ENCODE results near the gene MAML1.
"Not testable (repeated sequence)": the region's sequence is repeated elsewhere in the genome, so short reads cannot be mapped to it uniquely, and the experiment has no call there.

MAML1 gene

GRCh38 chr5:179780362-179780761 is 47.7 kb downstream of the MAML1 start:
- no peak overlapping the region for H3K4me3 ChIP-seq (ENCODE audit: low read length in 2 of 2)
- H3K9me3 ChIP-seq (ENCODE audit: control insufficient read depth in 2 of 2, low read length in 2 of 2), result no peaks in the 10 kb centered on the region
- H3K27me3 ChIP-seq (ENCODE audit: control insufficient read depth in 1 of 2, insufficient read depth in 2 of 2, low read length in 2 of 2), result no peaks in the 10 kb centered on the region
- H3K4me1 ChIP-seq (ENCODE audit: control insufficient read depth, insufficient read depth, low read length), result peaks cover 3% of the 10 kb centered on the region
- peaks cover 24 to 26% of the 10 kb centered on the region in 2 donors for H3K36me3 ChIP-seq (ENCODE audit: control insufficient read depth in 2 of 2, insufficient read depth in 2 of 2, low read length in 2 of 2)
- H3K9ac ChIP-seq (ENCODE audit: low read length in 2 of 2), result no peak overlapping the region
- H3K27ac ChIP-seq (ENCODE audit: low read length), result no peak overlapping the region

GRCh38 chr5:179781846-179782245 is 49.2 kb downstream of the MAML1 start:
- Histone ChIP-seq H3K27me3 (ENCODE audit: control insufficient read depth in 1 of 2, insufficient read depth in 2 of 2, low read length in 2 of 2) (no peaks in the 10 kb centered on the region), H3K27ac (ENCODE audit: low read length) (no peak overlapping the region), H3K4me1 (ENCODE audit: control insufficient read depth, insufficient read depth, low read length) (peaks cover 3% of the 10 kb centered on the region), H3K4me3 (ENCODE audit: low read length in 2 of 2) (no peak overlapping the region), H3K36me3 (ENCODE audit: control insufficient read depth in 2 of 2, insufficient read depth in 2 of 2, low read length in 2 of 2) (peaks cover 13 to 19% of the 10 kb centered on the region in 2 donors), H3K9ac (ENCODE audit: low read length in 2 of 2) (no peak overlapping the region), H3K9me3 (ENCODE audit: control insufficient read depth in 2 of 2, low read length in 2 of 2) (no peaks in the 10 kb centered on the region)

GRCh38 chr5:179783128-179783527 is 50.5 kb downstream of the MAML1 start:
- Histone ChIP-seq H3K9ac (ENCODE audit: low read length in 2 of 2) (no peak overlapping the region), H3K36me3 (ENCODE audit: control insufficient read depth in 2 of 2, insufficient read depth in 2 of 2, low read length in 2 of 2) (peaks cover 5 to 12% of the 10 kb centered on the region in 2 donors), H3K9me3 (ENCODE audit: control insufficient read depth in 2 of 2, low read length in 2 of 2) (no peaks in the 10 kb centered on the region), H3K27ac (ENCODE audit: low read length) (no peak overlapping the region), H3K27me3 (ENCODE audit: control insufficient read depth in 1 of 2, insufficient read depth in 2 of 2, low read length in 2 of 2) (no peaks in the 10 kb centered on the region), H3K4me3 (ENCODE audit: low read length in 2 of 2) (no peak overlapping the region), H3K4me1 (ENCODE audit: control insufficient read depth, insufficient read depth, low read length) (peaks cover 3% of the 10 kb centered on the region)

GRCh38 chr5:179786861-179787260 is 54.2 kb downstream of the MAML1 start:
- Histone ChIP-seq H3K9ac (ENCODE audit: low read length in 2 of 2) (no peak overlapping the region), H3K4me3 (ENCODE audit: low read length in 2 of 2) (no peak overlapping the region), H3K9me3 (ENCODE audit: control insufficient read depth in 2 of 2, low read length in 2 of 2) (no peaks in the 10 kb centered on the region), H3K27me3 (ENCODE audit: control insufficient read depth in 1 of 2, insufficient read depth in 2 of 2, low read length in 2 of 2) (no peaks in the 10 kb centered on the region), H3K4me1 (ENCODE audit: control insufficient read depth, insufficient read depth, low read length) (peaks cover 3% of the 10 kb centered on the region), H3K36me3 (ENCODE audit: control insufficient read depth in 2 of 2, insufficient read depth in 2 of 2, low read length in 2 of 2) (no peaks in the 10 kb centered on the region), H3K27ac (ENCODE audit: low read length) (no peak overlapping the region)

GRCh38 chr5:179788193-179788854 is 55.7 kb downstream of the MAML1 start:
- no peak overlapping the region for H3K9ac ChIP-seq (ENCODE audit: low read length in 2 of 2)
- no peak overlapping the region for H3K27ac ChIP-seq (ENCODE audit: low read length)
- H3K9me3 ChIP-seq (ENCODE audit: control insufficient read depth in 2 of 2, low read length in 2 of 2), result no peaks in the 10 kb centered on the region
- H3K4me1 ChIP-seq (ENCODE audit: control insufficient read depth, insufficient read depth, low read length), result peaks cover 6% of the 10 kb centered on the region
- H3K4me3 ChIP-seq (ENCODE audit: low read length in 2 of 2), result no peak overlapping the region
- no peaks in the 10 kb centered on the region for H3K36me3 ChIP-seq (ENCODE audit: control insufficient read depth in 2 of 2, insufficient read depth in 2 of 2, low read length in 2 of 2)
- H3K27me3 ChIP-seq (ENCODE audit: control insufficient read depth in 1 of 2, insufficient read depth in 2 of 2, low read length in 2 of 2), result no peaks in the 10 kb centered on the region

GRCh38 chr5:179789278-179789677 is 56.7 kb downstream of the MAML1 start:
- not testable (repeated sequence) for H3K4me3 ChIP-seq (ENCODE audit: low read length in 2 of 2); H3K36me3 ChIP-seq (ENCODE audit: control insufficient read depth in 2 of 2, insufficient read depth in 2 of 2, low read length in 2 of 2); H3K9ac ChIP-seq (ENCODE audit: low read length in 2 of 2); H3K9me3 ChIP-seq (ENCODE audit: control insufficient read depth in 2 of 2, low read length in 2 of 2); H3K27me3 ChIP-seq (ENCODE audit: control insufficient read depth in 1 of 2, insufficient read depth in 2 of 2, low read length in 2 of 2); H3K27ac ChIP-seq (ENCODE audit: low read length)
- peaks cover 14% of the 10 kb centered on the region for H3K4me1 ChIP-seq (ENCODE audit: control insufficient read depth, insufficient read depth, low read length)

GRCh38 chr5:179791881-179792611 is 59.4 kb downstream of the MAML1 start:
- Histone ChIP-seq H3K36me3 (ENCODE audit: control insufficient read depth in 2 of 2, insufficient read depth in 2 of 2, low read length in 2 of 2) (no peaks in the 10 kb centered on the region), H3K9me3 (ENCODE audit: control insufficient read depth in 2 of 2, low read length in 2 of 2) (no peaks in the 10 kb centered on the region), H3K4me1 (ENCODE audit: control insufficient read depth, insufficient read depth, low read length) (peaks cover 36% of the 10 kb centered on the region), H3K27me3 (ENCODE audit: control insufficient read depth in 1 of 2, insufficient read depth in 2 of 2, low read length in 2 of 2) (no peaks in the 10 kb centered on the region), H3K9ac (ENCODE audit: low read length in 2 of 2) (no peak overlapping the region), H3K4me3 (ENCODE audit: low read length in 2 of 2) (no peak overlapping the region), H3K27ac (ENCODE audit: low read length) (no peak overlapping the region)

- H3K4me1 ChIP-seq (ENCODE audit: control insufficient read depth, insufficient read depth, low read length), result peaks cover 38% of the 10 kb centered on the region
- H3K9me3 ChIP-seq (ENCODE audit: control insufficient read depth in 2 of 2, low read length in 2 of 2), result no peaks in the 10 kb centered on the region
- peak overlapping the region; percentile 41 for H3K27ac ChIP-seq (ENCODE audit: low read length)
- H3K27me3 ChIP-seq (ENCODE audit: control insufficient read depth in 1 of 2, insufficient read depth in 2 of 2, low read length in 2 of 2), result no peaks in the 10 kb centered on the region
- H3K36me3 ChIP-seq (ENCODE audit: control insufficient read depth in 2 of 2, insufficient read depth in 2 of 2, low read length in 2 of 2), result no peaks in the 10 kb centered on the region
- H3K9ac ChIP-seq (ENCODE audit: low read length in 2 of 2), result no peak overlapping the region
- no peak overlapping the region for H3K4me3 ChIP-seq (ENCODE audit: low read length in 2 of 2)
These were observed 60.2 kb downstream of the MAML1 start for GRCh38 chr5:179792612-179793467.

- Histone ChIP-seq H3K27me3 (ENCODE audit: control insufficient read depth in 1 of 2, insufficient read depth in 2 of 2, low read length in 2 of 2) (no peaks in the 10 kb centered on the region), H3K27ac (ENCODE audit: low read length) (peak within 1 kb of the TSS; percentile 41), H3K9me3 (ENCODE audit: control insufficient read depth in 2 of 2, low read length in 2 of 2) (no peaks in the 10 kb centered on the region), H3K4me1 (ENCODE audit: control insufficient read depth, insufficient read depth, low read length) (peaks cover 38% of the 10 kb centered on the region), H3K36me3 (ENCODE audit: control insufficient read depth in 2 of 2, insufficient read depth in 2 of 2, low read length in 2 of 2) (peaks cover 6 to 7% of the 10 kb centered on the region in 2 donors), H3K9ac (ENCODE audit: low read length in 2 of 2) (no peak within 1 kb of the TSS), H3K4me3 (ENCODE audit: low read length in 2 of 2) (peak within 1 kb of the TSS in 1 of 2 donors; percentile 74)
These were observed 61.0 kb downstream of the MAML1 start, which contains the start of gene LTC4S for GRCh38 chr5:179793468-179794139. LTC4S (plus strand) TSS chr5:179793986; CDS start chr5:179794081, 95 bp downstream.

GRCh38 chr5:179794171-179794570 is 61.5 kb downstream of the MAML1 start:
- Histone ChIP-seq H3K27me3 (ENCODE audit: control insufficient read depth in 1 of 2, insufficient read depth in 2 of 2, low read length in 2 of 2) (no peaks in the 10 kb centered on the region), H3K36me3 (ENCODE audit: control insufficient read depth in 2 of 2, insufficient read depth in 2 of 2, low read length in 2 of 2) (peaks cover 7 to 12% of the 10 kb centered on the region in 2 donors), H3K4me3 (ENCODE audit: low read length in 2 of 2) (peak overlapping the region in 1 of 2 donors; percentile 74), H3K9me3 (ENCODE audit: control insufficient read depth in 2 of 2, low read length in 2 of 2) (no peaks in the 10 kb centered on the region), H3K4me1 (ENCODE audit: control insufficient read depth, insufficient read depth, low read length) (peaks cover 38% of the 10 kb centered on the region), H3K27ac (ENCODE audit: low read length) (no peak overlapping the region), H3K9ac (ENCODE audit: low read length in 2 of 2) (no peak overlapping the region)
